Thoracic aorta (tissue), 2 donors: ENCODE data around the gene TMEM107. TPM values are rescaled to one million over a fixed set of nuclear protein-coding genes. Genes with fewer than 3 reads are reported as not detected.

ENCODE experiments used
- ATAC-seq: fragments of 150-250 bp; one replicate; pipeline ENCODE4 v1.8.0; 2017; ENCODE audit warnings: low read depth; ENCODE audit not compliant: insufficient number of reproducible peaks, low FRiP score
- DNase-seq: peaks from one replicate; pipeline ENCODE4 v3.0.0-alpha.2; 2020; ENCODE audit warnings: low spot score
- H3K27ac ChIP-seq, 2 donors: fragments of 200-600 bp; sonication (generic); 1 replicate in 1 of 2; 2 replicates in 1 of 2; pipeline ENCODE4 v1.5.1; 2016; ENCODE audit warnings: mild to moderate bottlenecking in 2 of 2, moderate library complexity in 2 of 2
- H3K27me3 ChIP-seq: fragments of 200-600 bp; sonication (generic); replicated peaks from 2 replicates; pipeline ENCODE4 v1.6.0; 2016; ENCODE audit warnings: mild to moderate bottlenecking; ENCODE audit not compliant: insufficient read depth
- H3K36me3 ChIP-seq: fragments of 200-600 bp; sonication (generic); one replicate; pipeline ENCODE4 v1.5.1; 2016
- H3K4me1 ChIP-seq, 2 donors: fragments of 200-600 bp; sonication (generic); 1 replicate in 1 of 2; 2 replicates in 1 of 2; pipeline versions ENCODE4 v1.5.1 to v1.6.0; 2016; ENCODE audit warnings: low read depth in 2 of 2, mild to moderate bottlenecking in 1 of 2; ENCODE audit not compliant: control insufficient read depth in 1 of 2
- H3K4me3 ChIP-seq: fragments of 200-600 bp; sonication (generic); 2 replicates; pipeline ENCODE4 v1.5.1; 2016; ENCODE audit warnings: mild to moderate bottlenecking
- H3K9me3 ChIP-seq: fragments of 200-600 bp; sonication (generic); 2 replicates; pipeline ENCODE4 v1.5.1; 2016
- total RNA-seq, 2 donors: library from RNA; depleted of rRNA; stranded (reverse); fragments of >200 nt; gene quantifications; one replicate each; pipeline versions ENCODE4 v1.1.0 to v1.2.3, GENCODE V29; 2016
- TF ChIP-seq, protein P1 (sequence below): fragments of 200-600 bp; sonication (generic); IDR thresholded peaks from one replicate; pipeline ENCODE4 v1.5.1; 2019; ENCODE audit warnings: antibody characterized with exemption

The TMEM107 gene
- total RNA-seq, 2 donors from 2014 or later = 8.4 to 32.1 TPM

DNA sequence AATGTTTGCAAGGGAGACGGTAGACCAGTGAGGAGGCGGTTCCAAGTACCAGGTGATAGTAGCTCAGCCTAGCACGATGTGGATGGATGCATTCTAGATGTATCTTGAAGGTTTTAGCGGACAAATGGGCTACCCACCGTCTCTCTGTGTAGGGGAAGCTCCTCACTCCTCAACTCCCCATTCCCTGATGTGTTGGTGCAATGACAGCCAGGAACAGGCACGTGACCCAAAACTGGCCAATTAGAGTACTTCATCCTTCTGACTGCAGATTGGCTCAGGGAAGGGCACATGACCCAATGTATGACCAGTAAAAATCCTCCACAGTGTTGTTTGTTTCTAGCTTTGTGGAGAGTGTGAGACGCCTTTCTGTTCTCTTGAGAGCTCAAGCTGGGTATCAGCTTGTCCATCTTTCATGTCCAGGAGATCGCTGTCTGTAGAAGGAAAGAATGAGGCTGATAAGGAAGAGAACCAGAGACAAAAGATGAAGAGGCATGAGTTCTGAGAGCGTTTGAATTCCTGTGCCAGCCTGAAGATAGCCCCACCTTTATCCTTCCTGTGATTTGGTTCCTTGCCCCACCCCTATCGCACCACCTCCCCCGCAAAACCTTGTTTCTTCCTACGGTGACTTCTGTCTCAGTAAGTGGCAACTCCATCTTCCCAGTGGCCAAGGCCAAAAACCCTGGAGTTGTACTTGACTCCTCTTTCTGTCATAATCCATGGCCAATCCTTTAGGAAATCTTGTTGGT lies 16.1 kb upstream of the TMEM107 start:
- ATAC-seq (peak; percentile 74), DNase-seq (peak; percentile 82)
- no peaks in the 10 kb centered on the region for H3K27me3 ChIP-seq
- peak overlapping the region; percentile 67 for H3K4me3 ChIP-seq
- TF ChIP-seq, protein P1, sequence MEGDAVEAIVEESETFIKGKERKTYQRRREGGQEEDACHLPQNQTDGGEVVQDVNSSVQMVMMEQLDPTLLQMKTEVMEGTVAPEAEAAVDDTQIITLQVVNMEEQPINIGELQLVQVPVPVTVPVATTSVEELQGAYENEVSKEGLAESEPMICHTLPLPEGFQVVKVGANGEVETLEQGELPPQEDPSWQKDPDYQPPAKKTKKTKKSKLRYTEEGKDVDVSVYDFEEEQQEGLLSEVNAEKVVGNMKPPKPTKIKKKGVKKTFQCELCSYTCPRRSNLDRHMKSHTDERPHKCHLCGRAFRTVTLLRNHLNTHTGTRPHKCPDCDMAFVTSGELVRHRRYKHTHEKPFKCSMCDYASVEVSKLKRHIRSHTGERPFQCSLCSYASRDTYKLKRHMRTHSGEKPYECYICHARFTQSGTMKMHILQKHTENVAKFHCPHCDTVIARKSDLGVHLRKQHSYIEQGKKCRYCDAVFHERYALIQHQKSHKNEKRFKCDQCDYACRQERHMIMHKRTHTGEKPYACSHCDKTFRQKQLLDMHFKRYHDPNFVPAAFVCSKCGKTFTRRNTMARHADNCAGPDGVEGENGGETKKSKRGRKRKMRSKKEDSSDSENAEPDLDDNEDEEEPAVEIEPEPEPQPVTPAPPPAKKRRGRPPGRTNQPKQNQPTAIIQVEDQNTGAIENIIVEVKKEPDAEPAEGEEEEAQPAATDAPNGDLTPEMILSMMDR = no peak
- H3K9me3 ChIP-seq = no peaks in the 10 kb centered on the region
- peaks cover 20 to 36% of the 10 kb centered on the region in 2 donors for H3K4me1 ChIP-seq
- no peaks in the 10 kb centered on the region for H3K36me3 ChIP-seq
- H3K27ac ChIP-seq = peak overlapping the region; percentile 74 to 76

DNA sequence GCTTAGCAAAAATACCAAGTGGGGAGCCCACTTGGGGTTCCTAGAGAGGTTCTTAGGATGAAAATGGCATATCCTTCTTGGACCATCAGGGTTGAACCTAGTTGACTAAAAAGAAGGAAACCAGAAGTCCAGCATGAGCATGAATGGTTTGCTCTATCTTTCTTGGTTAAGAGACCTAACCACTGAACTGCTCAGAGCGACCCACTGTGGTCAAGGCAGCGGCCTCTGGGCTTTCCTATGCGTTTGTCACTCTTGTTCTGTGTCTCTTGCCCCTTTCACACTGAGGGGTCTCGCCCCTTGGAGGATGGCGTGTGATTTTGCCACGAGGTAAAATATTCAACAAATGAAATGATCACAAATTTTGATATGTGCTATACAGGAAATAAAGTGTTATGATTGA lies 14.3 kb upstream of the TMEM107 start:
- H3K4me1 ChIP-seq = peaks cover 20 to 36% of the 10 kb centered on the region in 2 donors
- H3K36me3 ChIP-seq = no peaks in the 10 kb centered on the region
- no peaks in the 10 kb centered on the region for H3K9me3 ChIP-seq
- H3K27ac ChIP-seq = peak overlapping the region; percentile 20 to 91
- H3K27me3 ChIP-seq = no peaks in the 10 kb centered on the region
- DNase-seq (no peak), ATAC-seq (no peak)
- TF ChIP-seq, protein P1 = no peak
- H3K4me3 ChIP-seq = peak overlapping the region; percentile 73

DNA sequence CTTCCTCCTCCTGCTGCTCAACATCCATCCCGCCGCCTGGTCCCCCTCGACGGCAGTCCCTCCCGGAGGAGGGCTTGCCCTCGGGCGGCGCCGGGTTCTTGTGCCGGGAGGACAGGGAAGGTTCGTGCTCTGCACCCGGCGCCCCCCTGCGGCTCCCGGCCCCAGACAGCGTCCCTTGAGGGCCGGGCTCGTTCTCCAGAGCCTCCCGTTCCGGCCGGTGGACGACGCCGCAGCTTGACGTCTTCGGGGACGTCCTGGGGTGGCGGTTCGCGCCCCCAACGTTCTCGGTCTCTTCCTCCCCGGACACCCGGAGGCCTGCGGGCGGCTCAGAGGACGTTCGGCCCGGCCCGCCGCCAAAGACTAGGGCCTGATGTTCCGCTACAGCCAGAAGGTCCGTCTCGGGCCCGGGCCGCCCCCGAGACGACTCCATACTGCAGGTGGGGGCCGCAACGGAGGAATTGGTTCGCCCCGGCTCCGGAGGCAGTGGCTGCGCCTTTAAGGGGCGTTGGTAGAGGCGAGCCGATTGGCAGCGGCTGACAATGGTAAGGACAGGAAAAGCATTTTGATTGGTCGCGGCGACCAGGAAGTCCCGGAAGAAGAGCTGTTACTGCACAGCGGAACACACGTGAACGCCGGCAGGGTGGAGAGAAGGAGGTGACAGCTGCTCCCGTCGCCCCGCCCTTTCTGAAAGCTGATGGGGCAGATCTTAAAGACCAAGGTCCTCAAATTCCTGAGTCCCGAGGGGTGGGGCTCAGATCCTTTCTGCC lies 13.7 kb upstream of the TMEM107 start, which contains the start of gene BORCS6:
TSS of gene BORCS6 (minus strand) at position 470 of the 767 bp plus-strand sequence. CDS start at position 430, 40 bp downstream.
- ATAC-seq = peak; percentile 54

DNA sequence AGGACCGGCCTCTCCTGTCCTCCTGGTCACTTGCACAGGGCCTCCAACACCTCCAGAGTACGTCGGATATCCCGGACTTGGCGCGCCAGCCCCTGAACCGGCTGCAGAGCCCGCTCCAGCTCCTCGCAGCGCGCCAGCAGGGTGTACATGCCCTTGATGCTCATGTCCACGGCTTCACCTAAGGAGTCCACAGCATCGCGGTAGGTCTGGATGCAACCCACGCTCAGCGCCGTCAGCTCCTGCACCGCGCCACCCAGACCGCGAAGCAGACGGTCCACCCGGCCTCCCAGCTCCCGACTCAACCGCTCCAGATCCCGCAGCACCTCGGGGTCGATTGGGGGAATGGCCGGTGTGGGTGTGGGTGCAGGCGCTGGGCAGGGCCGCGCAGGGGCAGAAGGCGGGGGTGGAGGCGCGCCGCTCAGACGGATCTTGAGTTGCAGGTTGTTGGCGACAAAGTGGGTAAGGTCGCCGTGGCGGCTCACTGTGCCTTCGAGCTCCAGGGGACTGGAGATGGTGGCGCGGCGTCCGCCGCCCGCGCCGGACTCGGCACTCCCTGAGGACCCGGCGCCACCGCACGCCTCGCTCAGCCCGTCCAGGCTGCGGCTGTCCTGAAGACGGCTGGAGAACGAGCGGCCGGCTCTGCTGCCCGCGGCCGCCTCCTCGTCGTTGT lies 13.0 kb upstream of the TMEM107 start:
- TF ChIP-seq, protein P1 = no peak
- no peaks in the 10 kb centered on the region for H3K27me3 ChIP-seq
- H3K27ac ChIP-seq = peak overlapping the region; percentile 91 to 95
- peak overlapping the region; percentile 73 for H3K4me3 ChIP-seq
- DNase-seq (no peak), ATAC-seq (no peak)
- no peaks in the 10 kb centered on the region for H3K9me3 ChIP-seq
- H3K4me1 ChIP-seq = peaks cover 20 to 36% of the 10 kb centered on the region in 2 donors
- H3K36me3 ChIP-seq = no peaks in the 10 kb centered on the region

More for the DNA sequence above, 13.7 kb upstream of the TMEM107 start, which contains the start of gene BORCS6:
- TF ChIP-seq, protein P1 = no peak
- peak within 1 kb of the TSS; percentile 91 to 95 for H3K27ac ChIP-seq
- H3K4me3 ChIP-seq = peak within 1 kb of the TSS; percentile 73
- peaks cover 20 to 36% of the 10 kb centered on the region in 2 donors for H3K4me1 ChIP-seq
- H3K27me3 ChIP-seq = no peaks in the 10 kb centered on the region
- no peaks in the 10 kb centered on the region for H3K9me3 ChIP-seq
- DNase-seq = peak; percentile 95
- no peaks in the 10 kb centered on the region for H3K36me3 ChIP-seq
